Smooth muscle cell (in vitro differentiated cells): ENCODE measurements around the gene TNFAIP1. TPM values are rescaled to one million over a fixed set of nuclear protein-coding genes. Genes with fewer than 3 reads are reported as not detected.

Experiments
- DNase-seq: peaks from one replicate; lab custom pipeline; 2025; ENCODE audit not compliant: unreplicated experiment; lab: John Stamatoyannopoulos, UW
- H2AFZ ChIP-seq: fragments of 200-600 bp; sonication (generic); 2 replicates; pipeline ENCODE4 v1.6.0; 2016; ENCODE audit warnings: antibody characterized with exemption, low read depth, mild to moderate bottlenecking
- H3F3A ChIP-seq: fragments of 200-600 bp; sonication (generic); 2 replicates; pipeline ENCODE4 v1.6.0; 2017; ENCODE audit warnings: antibody characterized with exemption, low read depth
- H3K27ac ChIP-seq: fragments of 200-600 bp; sonication (generic); 2 replicates; pipeline ENCODE4 v1.5.1; 2016; ENCODE audit warnings: low read depth, mild to moderate bottlenecking
- H3K27me3 ChIP-seq: fragments of 200-600 bp; sonication (generic); 2 replicates; pipeline ENCODE4 v1.6.1; 2016; ENCODE audit warnings: low read depth, mild to moderate bottlenecking
- H3K36me3 ChIP-seq: fragments of 200-600 bp; sonication (generic); 2 replicates; pipeline ENCODE4 v1.5.1; 2016; ENCODE audit warnings: low read depth
- H3K4me1 ChIP-seq: fragments of 200-600 bp; sonication (generic); 2 replicates; pipeline ENCODE4 v1.5.1; 2016; ENCODE audit warnings: low read depth
- H3K4me2 ChIP-seq: fragments of 200-600 bp; sonication (generic); 2 replicates; pipeline ENCODE4 v1.6.0; 2016; ENCODE audit warnings: mild to moderate bottlenecking
- H3K4me3 ChIP-seq: fragments of 200-600 bp; sonication (generic); 2 replicates; pipeline ENCODE4 v1.5.1; 2016; ENCODE audit warnings: mild to moderate bottlenecking
- H3K79me2 ChIP-seq: fragments of 200-600 bp; sonication (generic); 2 replicates; pipeline ENCODE4 v1.6.0; 2016; ENCODE audit warnings: low read depth, mild to moderate bottlenecking
- H3K9ac ChIP-seq: fragments of 200-600 bp; sonication (generic); 2 replicates; pipeline ENCODE4 v1.6.0; 2016; ENCODE audit warnings: low read depth
- H3K9me3 ChIP-seq: fragments of 200-600 bp; sonication (generic); replicated peaks from 2 replicates; pipeline ENCODE4 v1.5.1; 2016; ENCODE audit warnings: low read depth
- H4K20me1 ChIP-seq: fragments of 200-600 bp; sonication (generic); 2 replicates; pipeline ENCODE4 v1.6.0; 2016; ENCODE audit warnings: low read depth
- WGBS: methylation state at CpG from one replicate; pipeline ENCODE4 v1.1.7; 2016; ENCODE audit warnings: low lambda C conversion rate; 5-methylcytosine and 5-hydroxymethylcytosine counted together
- polyA plus RNA-seq: library from polyadenylated mRNA; unstranded; fragments of >200 nt; fragmentation: Nextera tagmentation; extraction: Ambion mirVana; gene quantifications from 2 replicates; pipeline ENCODE4 v1.2.1, GENCODE V29; 2016
- total RNA-seq: library from RNA; depleted of rRNA; stranded (reverse); fragments of >200 nt; gene quantifications from 2 replicates; pipeline ENCODE4 v1.2.3, GENCODE V29; 2014
- TF ChIP-seq, protein P1 (sequence below): fragments of 200-600 bp; sonication (generic); IDR thresholded peaks from 2 replicates; pipeline ENCODE4 v1.5.1; 2017; ENCODE audit warnings: borderline replicate concordance, mild to moderate bottlenecking, antibody characterized with exemption; ENCODE audit not compliant: insufficient read depth, poor library complexity, severe bottlenecking

Gene TNFAIP1
- total and polyA plus RNA-seq, 2 experiments from 2014 or later = 75.0 to 81.0 TPM

DNA sequence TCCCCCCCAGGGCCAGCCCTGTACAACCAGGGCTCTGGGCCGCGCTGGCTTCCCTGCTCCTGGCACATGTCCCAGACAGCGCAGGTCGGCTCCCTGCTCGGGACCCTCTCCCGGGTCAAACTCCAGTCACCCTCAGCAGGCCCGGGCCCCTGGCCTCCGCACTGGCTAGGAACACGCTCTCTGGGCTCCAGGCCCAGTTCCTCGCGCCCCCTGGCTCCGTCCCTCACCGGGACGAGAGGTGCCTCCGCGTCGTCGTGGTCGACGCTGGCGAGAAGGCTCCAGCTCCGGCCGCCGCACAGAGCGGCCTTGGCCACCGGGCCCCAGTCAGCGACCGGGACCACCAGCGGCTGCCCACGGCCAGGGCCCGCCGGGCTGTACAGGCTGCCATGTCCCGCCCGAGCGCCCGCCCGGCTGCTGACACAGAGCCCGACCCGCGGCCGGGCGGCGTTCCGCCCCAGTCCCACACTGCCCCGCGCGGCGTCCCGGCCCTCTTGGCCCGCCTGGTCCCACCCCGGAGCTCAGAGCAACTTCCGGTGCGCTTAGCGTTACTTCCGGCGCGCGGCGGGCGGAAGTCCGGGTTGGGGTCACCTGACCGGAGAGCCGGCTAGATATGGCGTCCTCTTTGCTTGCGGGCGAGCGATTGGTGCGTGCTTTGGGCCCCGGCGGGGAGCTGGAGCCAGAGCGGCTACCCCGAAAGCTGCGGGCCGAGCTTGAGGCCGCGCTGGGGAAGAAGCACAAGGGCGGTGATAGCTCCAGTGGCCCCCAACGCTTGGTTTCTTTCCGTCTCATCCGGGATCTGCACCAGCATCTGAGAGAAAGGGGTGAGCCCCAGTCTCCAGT, 21.7 kb downstream of the TNFAIP1 start, which contains the start of gene POLDIP2:
TSS of gene POLDIP2 (minus strand) at position 467 of the 840 bp plus-strand sequence. CDS start at position 388, 79 bp downstream.
- peaks cover 17% of the 10 kb centered on the region for H3K36me3 ChIP-seq
- H2AFZ ChIP-seq = peak within 1 kb of the TSS; percentile 74
- H3K9ac ChIP-seq = peak within 1 kb of the TSS; percentile 98

DNA sequence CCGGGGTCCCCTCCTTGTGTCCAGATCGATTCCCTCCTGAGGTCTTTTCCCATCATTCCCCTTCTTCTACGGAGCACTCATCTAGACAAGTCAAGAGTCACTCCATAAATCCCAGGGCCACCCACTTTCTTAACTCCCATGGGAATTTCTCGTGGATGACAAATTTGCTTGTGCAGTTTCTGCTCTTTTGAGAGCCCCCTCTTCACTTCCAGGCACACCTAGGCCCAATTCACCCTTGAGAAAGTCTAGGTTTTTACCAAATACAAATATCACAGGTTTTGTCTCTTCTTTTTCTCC, 22.3 kb downstream of the TNFAIP1 start:
- peak overlapping the region; percentile 98 for H3K9ac ChIP-seq
- peak overlapping the region; percentile 98 for H3K4me2 ChIP-seq
- H3K4me1 ChIP-seq = peaks cover 16% of the 10 kb centered on the region
- H3K27me3 ChIP-seq = no peaks in the 10 kb centered on the region
- no peaks in the 10 kb centered on the region for H3K9me3 ChIP-seq
- H3K79me2 ChIP-seq = peaks cover 39% of the 10 kb centered on the region
- WGBS = 11% methylated on average over 4 of the region's 4 CpGs
- H3K4me3 ChIP-seq = peak overlapping the region; percentile 88
- no peaks in the 10 kb centered on the region for H4K20me1 ChIP-seq
- peak overlapping the region; percentile 74 for H2AFZ ChIP-seq
- no peaks in the 10 kb centered on the region for H3F3A ChIP-seq
- peak overlapping the region; percentile 79 for H3K27ac ChIP-seq
- DNase-seq = no peak
- TF ChIP-seq, protein P1, sequence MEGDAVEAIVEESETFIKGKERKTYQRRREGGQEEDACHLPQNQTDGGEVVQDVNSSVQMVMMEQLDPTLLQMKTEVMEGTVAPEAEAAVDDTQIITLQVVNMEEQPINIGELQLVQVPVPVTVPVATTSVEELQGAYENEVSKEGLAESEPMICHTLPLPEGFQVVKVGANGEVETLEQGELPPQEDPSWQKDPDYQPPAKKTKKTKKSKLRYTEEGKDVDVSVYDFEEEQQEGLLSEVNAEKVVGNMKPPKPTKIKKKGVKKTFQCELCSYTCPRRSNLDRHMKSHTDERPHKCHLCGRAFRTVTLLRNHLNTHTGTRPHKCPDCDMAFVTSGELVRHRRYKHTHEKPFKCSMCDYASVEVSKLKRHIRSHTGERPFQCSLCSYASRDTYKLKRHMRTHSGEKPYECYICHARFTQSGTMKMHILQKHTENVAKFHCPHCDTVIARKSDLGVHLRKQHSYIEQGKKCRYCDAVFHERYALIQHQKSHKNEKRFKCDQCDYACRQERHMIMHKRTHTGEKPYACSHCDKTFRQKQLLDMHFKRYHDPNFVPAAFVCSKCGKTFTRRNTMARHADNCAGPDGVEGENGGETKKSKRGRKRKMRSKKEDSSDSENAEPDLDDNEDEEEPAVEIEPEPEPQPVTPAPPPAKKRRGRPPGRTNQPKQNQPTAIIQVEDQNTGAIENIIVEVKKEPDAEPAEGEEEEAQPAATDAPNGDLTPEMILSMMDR = no peak
- peaks cover 11% of the 10 kb centered on the region for H3K36me3 ChIP-seq

More for the DNA sequence above, 21.7 kb downstream of the TNFAIP1 start, which contains the start of gene POLDIP2:
- peaks cover 39% of the 10 kb centered on the region for H3K79me2 ChIP-seq
- no peaks in the 10 kb centered on the region for H3K9me3 ChIP-seq
- H4K20me1 ChIP-seq = no peaks in the 10 kb centered on the region
- WGBS = 1% methylated on average over 77 of the region's 80 CpGs
- TF ChIP-seq, protein P1 = peak; percentile 2
- no peaks in the 10 kb centered on the region for H3K27me3 ChIP-seq
- no peaks in the 10 kb centered on the region for H3F3A ChIP-seq
- peaks cover 16% of the 10 kb centered on the region for H3K4me1 ChIP-seq
- peak; percentile 83 for DNase-seq
- H3K4me3 ChIP-seq = peak within 1 kb of the TSS; percentile 88
- H3K27ac ChIP-seq = peak within 1 kb of the TSS; percentile 79
- H3K4me2 ChIP-seq = peak within 1 kb of the TSS; percentile 98

DNA sequence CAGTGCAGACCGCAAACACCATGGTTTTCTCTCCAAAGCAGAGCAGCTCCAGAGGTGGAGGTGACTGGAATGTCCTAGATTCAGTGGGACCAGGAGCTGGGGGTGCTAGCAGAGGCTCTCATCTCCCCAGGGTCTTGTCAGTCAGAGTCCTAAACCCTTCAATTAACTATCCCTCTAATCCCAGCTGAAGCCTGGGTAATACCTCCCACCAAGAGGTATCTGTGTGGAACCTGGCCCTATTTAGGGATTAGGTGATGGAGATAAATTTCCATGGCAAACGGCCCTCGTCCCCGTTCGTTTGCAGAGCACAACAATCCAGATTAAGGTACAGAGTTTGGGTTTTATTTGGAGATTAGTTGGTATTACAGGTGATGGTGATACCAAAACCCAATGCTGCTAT, 27.6 kb downstream of the TNFAIP1 start:
- no peak for DNase-seq
- H3K4me1 ChIP-seq = peaks cover 7% of the 10 kb centered on the region
- WGBS = 93% methylated on average over 5 of the region's 5 CpGs
- peaks cover 8% of the 10 kb centered on the region for H3K79me2 ChIP-seq
- no peak overlapping the region for H3K4me2 ChIP-seq
- H3K27ac ChIP-seq = no peak overlapping the region
- H2AFZ ChIP-seq = no peak overlapping the region
- no peaks in the 10 kb centered on the region for H3F3A ChIP-seq
- H3K36me3 ChIP-seq = peaks cover 9% of the 10 kb centered on the region
- H3K9ac ChIP-seq = no peak overlapping the region
- H4K20me1 ChIP-seq = no peaks in the 10 kb centered on the region
- no peak overlapping the region for H3K4me3 ChIP-seq
- no peaks in the 10 kb centered on the region for H3K27me3 ChIP-seq
- TF ChIP-seq, protein P1 = no peak
- H3K9me3 ChIP-seq = no peaks in the 10 kb centered on the region
